GM12873 (cell line): ENCODE measurements around the gene TSPYL1.

Experiments
- TF ChIP-seq, protein P1 (sequence below): IDR thresholded peaks from 2 replicates; pipeline ENCODE4 v1.5.1; 2012; ENCODE audit warnings: low read depth, mild to moderate bottlenecking, moderate library complexity, low read length, control low read depth; ENCODE audit not compliant: insufficient read depth; ENCODE audit errors: missing control alignments

TSPYL1 gene

DNA sequence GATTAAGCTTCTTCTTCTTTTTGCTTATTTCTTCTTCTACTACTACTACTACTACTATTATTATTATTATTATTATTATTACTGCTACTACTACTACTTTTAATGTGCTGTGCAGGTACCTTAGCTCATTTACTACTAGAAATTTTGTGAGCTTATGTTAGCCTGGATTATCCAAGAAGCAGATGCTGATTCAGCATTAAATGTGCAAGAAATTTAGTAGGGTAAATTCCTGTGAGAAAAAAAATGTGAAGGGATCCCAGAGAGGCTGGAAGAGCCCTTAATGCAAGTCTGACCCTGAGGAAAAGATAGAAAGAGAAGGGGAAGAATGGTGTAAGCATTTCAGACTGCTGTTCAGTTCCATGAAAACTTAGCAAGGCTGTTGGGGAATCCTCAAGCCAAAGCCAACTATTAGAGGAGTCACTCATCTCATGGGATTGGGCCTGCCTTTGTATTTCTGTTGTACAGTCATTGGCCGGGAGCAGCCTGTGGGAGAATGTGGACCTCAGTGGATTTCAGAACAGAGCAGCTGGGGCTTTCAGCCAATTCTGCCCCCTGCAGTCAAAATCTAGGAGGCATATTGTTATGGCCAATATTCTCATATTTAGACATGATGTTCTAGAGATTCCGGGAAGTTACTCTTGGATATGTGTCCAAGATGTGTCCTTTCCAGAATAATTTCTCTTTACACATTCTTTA, 37.2 kb upstream of the TSPYL1 start:
- TF ChIP-seq, protein P1, sequence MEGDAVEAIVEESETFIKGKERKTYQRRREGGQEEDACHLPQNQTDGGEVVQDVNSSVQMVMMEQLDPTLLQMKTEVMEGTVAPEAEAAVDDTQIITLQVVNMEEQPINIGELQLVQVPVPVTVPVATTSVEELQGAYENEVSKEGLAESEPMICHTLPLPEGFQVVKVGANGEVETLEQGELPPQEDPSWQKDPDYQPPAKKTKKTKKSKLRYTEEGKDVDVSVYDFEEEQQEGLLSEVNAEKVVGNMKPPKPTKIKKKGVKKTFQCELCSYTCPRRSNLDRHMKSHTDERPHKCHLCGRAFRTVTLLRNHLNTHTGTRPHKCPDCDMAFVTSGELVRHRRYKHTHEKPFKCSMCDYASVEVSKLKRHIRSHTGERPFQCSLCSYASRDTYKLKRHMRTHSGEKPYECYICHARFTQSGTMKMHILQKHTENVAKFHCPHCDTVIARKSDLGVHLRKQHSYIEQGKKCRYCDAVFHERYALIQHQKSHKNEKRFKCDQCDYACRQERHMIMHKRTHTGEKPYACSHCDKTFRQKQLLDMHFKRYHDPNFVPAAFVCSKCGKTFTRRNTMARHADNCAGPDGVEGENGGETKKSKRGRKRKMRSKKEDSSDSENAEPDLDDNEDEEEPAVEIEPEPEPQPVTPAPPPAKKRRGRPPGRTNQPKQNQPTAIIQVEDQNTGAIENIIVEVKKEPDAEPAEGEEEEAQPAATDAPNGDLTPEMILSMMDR = peak; percentile 16

DNA sequence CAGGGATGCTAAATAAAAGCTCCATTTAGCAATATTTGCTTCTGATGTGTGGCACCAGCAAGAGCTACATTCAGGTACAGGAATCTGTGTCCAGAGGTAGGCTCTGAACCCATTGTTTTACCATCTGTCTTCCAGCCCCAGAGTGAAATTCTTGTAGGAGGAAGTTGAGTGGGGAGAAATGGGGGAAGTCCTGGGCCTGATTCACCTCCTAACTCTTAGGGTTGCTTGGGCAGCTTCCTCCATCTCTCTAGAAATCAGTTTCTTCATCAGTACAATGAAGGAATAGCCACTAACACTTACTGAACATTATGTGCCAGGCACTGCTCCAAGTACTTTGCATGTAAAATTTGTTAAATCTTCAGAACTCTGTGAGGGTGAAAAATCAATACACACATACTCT, 35.1 kb upstream of the TSPYL1 start:
- TF ChIP-seq, protein P1 = no peak

DNA sequence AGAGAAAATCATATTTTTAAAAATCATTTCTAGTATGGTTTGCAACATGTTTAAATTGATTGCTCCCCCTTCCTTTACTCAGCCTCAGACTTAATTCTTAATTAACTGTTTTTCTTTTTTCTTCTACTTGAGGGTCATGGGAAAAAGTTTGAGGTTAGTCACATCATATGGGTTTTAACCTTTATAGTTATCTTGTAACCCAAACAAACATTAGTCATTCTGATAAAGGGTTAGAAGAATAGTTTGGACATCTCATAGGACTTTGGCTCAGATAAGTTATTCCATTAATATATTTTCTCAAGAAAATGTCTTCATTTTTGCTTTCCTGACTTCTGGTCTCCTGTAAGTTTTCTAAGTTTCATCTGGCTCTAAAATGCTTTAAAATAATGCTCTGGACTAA, 34.5 kb upstream of the TSPYL1 start:
- TF ChIP-seq, protein P1 = no peak

DNA sequence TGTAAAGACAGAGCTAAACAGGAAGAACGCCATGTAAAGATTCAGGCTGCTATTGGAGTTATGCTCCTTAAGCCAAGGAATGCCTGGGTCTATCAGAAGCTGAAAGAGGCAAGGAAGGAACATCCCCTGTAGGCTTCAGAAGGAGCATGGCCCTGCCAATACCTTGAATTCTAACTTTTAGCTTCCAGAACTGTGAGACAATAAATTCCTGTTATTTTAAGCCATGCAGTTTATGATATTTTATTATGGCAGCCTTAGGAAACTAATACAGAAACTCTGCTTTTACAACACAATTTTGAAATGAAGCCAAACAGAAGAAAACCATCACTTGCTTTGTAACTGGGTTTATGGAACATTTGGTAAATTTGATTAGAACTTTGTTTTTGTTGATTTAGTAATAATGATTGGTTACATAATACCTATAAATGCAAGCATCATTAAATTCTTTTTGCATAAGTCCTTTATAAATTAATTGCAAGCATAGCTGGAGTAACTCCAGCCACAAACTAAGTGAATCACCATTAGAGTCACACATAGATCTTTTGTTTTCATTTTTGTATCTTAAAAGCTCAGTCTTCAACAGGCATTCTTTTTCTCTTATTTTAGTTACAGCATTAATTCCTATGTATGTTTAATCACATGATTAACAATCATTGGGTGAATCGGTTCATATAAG, 33.5 kb upstream of the TSPYL1 start:
- TF ChIP-seq, protein P1 = no peak

DNA sequence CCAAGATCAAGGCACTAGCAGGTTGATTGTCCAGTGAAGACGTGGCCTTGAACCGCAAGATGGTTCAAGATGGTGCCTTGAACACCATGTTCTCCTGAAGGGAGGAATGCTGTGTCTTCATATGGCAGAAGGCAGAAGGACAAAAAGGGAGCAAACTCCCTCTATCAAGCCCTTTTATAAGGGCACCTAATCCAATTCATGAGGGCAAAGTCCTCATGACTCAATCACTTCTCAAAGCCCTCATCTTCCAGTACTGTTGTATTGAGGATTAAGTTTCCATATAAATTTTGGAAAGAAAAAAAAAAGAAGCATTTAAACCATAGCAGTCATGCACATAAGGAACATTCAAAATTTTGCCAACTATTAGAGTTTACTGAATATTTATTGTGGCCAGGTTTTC, 29.9 kb upstream of the TSPYL1 start:
- TF ChIP-seq, protein P1 = no peak

DNA sequence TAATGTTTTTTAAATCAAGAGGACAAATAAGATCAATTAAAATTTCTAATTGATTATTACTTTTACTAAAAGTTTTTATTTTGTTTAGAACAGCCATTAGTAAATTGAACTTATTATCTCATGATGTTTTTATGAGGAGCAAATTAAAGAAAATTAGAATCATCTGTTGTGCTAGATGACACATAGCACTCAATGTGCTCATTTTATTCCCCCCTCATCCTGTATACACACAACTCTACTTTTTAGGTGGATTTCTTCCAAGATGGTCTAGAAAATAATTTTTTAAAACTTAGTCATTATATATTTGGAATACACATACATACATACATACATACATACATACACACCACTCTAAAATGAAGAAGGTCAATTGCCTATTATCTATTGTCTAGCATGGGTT, 29.3 kb upstream of the TSPYL1 start:
- TF ChIP-seq, protein P1 = no peak

DNA sequence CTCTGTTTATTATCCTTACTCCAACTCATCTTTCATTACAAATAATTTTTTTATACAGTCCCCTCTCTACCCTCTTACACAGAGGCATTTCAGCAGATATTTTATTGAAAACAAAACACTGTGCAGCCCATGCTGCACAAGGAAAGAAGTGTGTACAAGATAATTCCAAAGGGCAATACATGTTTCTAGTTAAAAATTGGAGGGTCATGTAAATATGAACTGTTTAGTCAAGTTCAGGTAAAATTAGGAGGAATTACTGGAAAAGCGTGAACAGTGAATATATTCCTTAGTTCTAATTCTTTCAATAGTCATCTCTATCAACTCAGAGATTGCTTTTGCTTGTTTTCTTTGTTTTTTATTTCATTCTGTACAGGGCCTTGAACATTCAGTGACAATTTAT, 27.9 kb upstream of the TSPYL1 start:
- TF ChIP-seq, protein P1 = no peak
